Pancreas (tissue), 10 donors: ENCODE measurements around the gene FCN3. TPM values are rescaled to one million over a fixed set of nuclear protein-coding genes. Genes with fewer than 3 reads are reported as not detected.

Experiments used
- ATAC-seq, 4 donors: fragments of 200-7000 bp; cut with Tn5 transposase; one replicate each; pipeline versions ENCODE4 v1.8.0 to v1.9.1; 2020; ENCODE audit warnings: mild to moderate bottlenecking in 4 of 4, moderate library complexity in 4 of 4
- DNase-seq, 6 donors: peaks; one replicate each; pipeline ENCODE4 v3.0.0-alpha.2; 2020
- FAIRE-seq: peaks from 2 replicates; lab custom pipeline; 2012; peaks lifted over from hg19 to GRCh38; lab: Jason Lieb, UNC
- H3K27ac ChIP-seq, 4 donors: fragments of 200-600 bp; sonication (generic); 1 replicate in 3 of 4; 2 replicates in 1 of 4; pipeline versions ENCODE4 v1.5.0 to v1.8.0; 2020
- H3K27me3 ChIP-seq, 4 donors: fragments of 200-600 bp; one replicate each; pipeline ENCODE4 v1.8.0; 2021
- H3K36me3 ChIP-seq, 3 donors: fragments of 200-600 bp; sonication (generic) in 1 of 3; one replicate each; pipeline versions ENCODE4 v1.5.0 to v1.8.0; 2020 to 2021
- H3K4me1 ChIP-seq, 3 donors: fragments of 200-600 bp; one replicate each; pipeline ENCODE4 v1.8.0; 2021
- H3K4me3 ChIP-seq, 4 donors: fragments of 200-600 bp; sonication (generic) in 2 of 4; one replicate each; pipeline versions ENCODE4 v1.5.0 to v1.8.0; 2020 to 2021
- H3K9me3 ChIP-seq, 4 donors: fragments of 200-600 bp; one replicate each; pipeline ENCODE4 v1.8.0; 2021
- WGBS, 2 donors: extraction: QIAGEN DNeasy Blood & Tissue Kit; methylation state at CpG; one replicate each; pipeline ENCODE4 v1.1.7; 2013; 5-methylcytosine and 5-hydroxymethylcytosine counted together
- intact Hi-C, 3 donors: fragments of 100-400 bp; cut with DNase I; formaldehyde crosslinking; loops; one replicate each; pipeline versions ENCODE4 v1.11.1 to v1.14.2; 2022
- polyA plus RNA-seq, 2 donors: library from polyadenylated mRNA; stranded (reverse); fragments of 200-250 nt; gene quantifications; one replicate each; pipeline ENCODE4 v1.2.3, GENCODE V29; 2013
- total RNA-seq, 6 donors: library from RNA; stranded (reverse); fragmentation: NEBNext Ultra II Directional in 4 of 6; extraction: Animal tissue kit (Norgen Biotek cat#: 25700) in 4 of 6; gene quantifications; one replicate each; pipeline versions ENCODE4 v1.2.1 to v1.2.4, GENCODE V29; 2021 to 2023
- TF ChIP-seq, protein P1 (sequence below), 4 donors: fragments of 200-600 bp; sonication (generic) in 3 of 4; IDR thresholded peaks; one replicate each; pipeline versions ENCODE4 v1.5.0 to v1.8.0; 2021; ENCODE audit warnings: antibody characterized with exemption in 4 of 4
- donor health status: healthy with polysubstance abuse.
- donor health status: DM: no; HTN: no; CAD: no; lungs with moderate emphysema.
- donor health status: DM: no; HTN: no; CAD: no.
- donor health status: control.
- donor health status: control.
- donor health status: Bipolar disorder and iron deficiency.
- donor health status: DM: yes; HTN: yes; CAD: no.
- donor health status: DM: no; HTN: no; CAD: no.
- donor health status: DM: no; HTN: no; CAD: no.
- donor health status: DM: yes; HTN: yes; CAD: no.

The FCN3 gene
- total and polyA plus RNA-seq, 8 donors: 0.39 to 19.7 (median 3.7) TPM

GRCh38 chr1:27367160-27367650, 7.4 kb downstream of the FCN3 start:
- peaks cover 0 to 11% (median 4%) of the 10 kb centered on the region in 3 donors for H3K4me1 ChIP-seq
- no peak for ATAC-seq

GRCh38 chr1:27366411-27367159, 8.0 kb downstream of the FCN3 start, which contains the start of gene MAP3K6:
TSS of gene MAP3K6 (minus strand) at chr1:27366961. CDS start at chr1:27366597, 364 bp downstream.
- Histone ChIP-seq H3K27me3 (no peaks in the 10 kb centered on the region), H3K9me3 (no peaks in the 10 kb centered on the region), H3K36me3 (no peaks in the 10 kb centered on the region), H3K27ac (peak within 1 kb of the TSS; percentile 63 to 94 (median 86)), H3K4me3 (peak within 1 kb of the TSS; percentile 45 to 84 (median 60)), H3K4me1 (peaks cover 0 to 11% (median 4%) of the 10 kb centered on the region in 3 donors)
- 0 to 1% methylated on average over 29 to 67 of the region's 67 CpGs for WGBS, 2 donors
- intact Hi-C loops: no loop called here
- DNase-seq (peak; percentile 80 to 94 (median 85)), FAIRE-seq (no peak), ATAC-seq (peak; percentile 73 to 85 (median 82))
- TF ChIP-seq, protein P1, sequence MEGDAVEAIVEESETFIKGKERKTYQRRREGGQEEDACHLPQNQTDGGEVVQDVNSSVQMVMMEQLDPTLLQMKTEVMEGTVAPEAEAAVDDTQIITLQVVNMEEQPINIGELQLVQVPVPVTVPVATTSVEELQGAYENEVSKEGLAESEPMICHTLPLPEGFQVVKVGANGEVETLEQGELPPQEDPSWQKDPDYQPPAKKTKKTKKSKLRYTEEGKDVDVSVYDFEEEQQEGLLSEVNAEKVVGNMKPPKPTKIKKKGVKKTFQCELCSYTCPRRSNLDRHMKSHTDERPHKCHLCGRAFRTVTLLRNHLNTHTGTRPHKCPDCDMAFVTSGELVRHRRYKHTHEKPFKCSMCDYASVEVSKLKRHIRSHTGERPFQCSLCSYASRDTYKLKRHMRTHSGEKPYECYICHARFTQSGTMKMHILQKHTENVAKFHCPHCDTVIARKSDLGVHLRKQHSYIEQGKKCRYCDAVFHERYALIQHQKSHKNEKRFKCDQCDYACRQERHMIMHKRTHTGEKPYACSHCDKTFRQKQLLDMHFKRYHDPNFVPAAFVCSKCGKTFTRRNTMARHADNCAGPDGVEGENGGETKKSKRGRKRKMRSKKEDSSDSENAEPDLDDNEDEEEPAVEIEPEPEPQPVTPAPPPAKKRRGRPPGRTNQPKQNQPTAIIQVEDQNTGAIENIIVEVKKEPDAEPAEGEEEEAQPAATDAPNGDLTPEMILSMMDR (IDR thresholded peaks at IDR 0.05): no peak

More at GRCh38 chr1:27367160-27367650, 7.4 kb downstream of the FCN3 start:
- DNase-seq: no peak
- no peaks in the 10 kb centered on the region for H3K27me3 ChIP-seq
- intact Hi-C loops: no loop called here
- no peaks in the 10 kb centered on the region for H3K9me3 ChIP-seq
- H3K27ac ChIP-seq: peak overlapping the region; percentile 63 to 94 (median 86)
- 36 to 42% methylated on average over 8 of the region's 8 CpGs for WGBS, 2 donors
- TF ChIP-seq, protein P1 (IDR thresholded peaks at IDR 0.05): no peak
- H3K36me3 ChIP-seq: no peaks in the 10 kb centered on the region
- H3K4me3 ChIP-seq: peak overlapping the region in 3 of 4 donors; percentile 59 to 84 (median 61)
- no peak for FAIRE-seq

GRCh38 chr1:27366113-27366410, 8.6 kb downstream of the FCN3 start:
- intact Hi-C loops: no loop called here
- no peak for FAIRE-seq
- peak; percentile 49 to 64 (median 56) for ATAC-seq
- Histone ChIP-seq H3K27ac (peak overlapping the region; percentile 63 to 94 (median 84)), H3K27me3 (no peaks in the 10 kb centered on the region), H3K9me3 (no peaks in the 10 kb centered on the region), H3K36me3 (no peaks in the 10 kb centered on the region), H3K4me3 (peak overlapping the region; percentile 45 to 84 (median 60)), H3K4me1 (peaks cover 0 to 11% (median 4%) of the 10 kb centered on the region in 3 donors)
- TF ChIP-seq, protein P1 (IDR thresholded peaks at IDR 0.05): no peak
- DNase-seq: peak; percentile 63 to 88 (median 82)
- 0 to 1% methylated on average over 20 to 30 of the region's 30 CpGs for WGBS, 2 donors

DNA sequence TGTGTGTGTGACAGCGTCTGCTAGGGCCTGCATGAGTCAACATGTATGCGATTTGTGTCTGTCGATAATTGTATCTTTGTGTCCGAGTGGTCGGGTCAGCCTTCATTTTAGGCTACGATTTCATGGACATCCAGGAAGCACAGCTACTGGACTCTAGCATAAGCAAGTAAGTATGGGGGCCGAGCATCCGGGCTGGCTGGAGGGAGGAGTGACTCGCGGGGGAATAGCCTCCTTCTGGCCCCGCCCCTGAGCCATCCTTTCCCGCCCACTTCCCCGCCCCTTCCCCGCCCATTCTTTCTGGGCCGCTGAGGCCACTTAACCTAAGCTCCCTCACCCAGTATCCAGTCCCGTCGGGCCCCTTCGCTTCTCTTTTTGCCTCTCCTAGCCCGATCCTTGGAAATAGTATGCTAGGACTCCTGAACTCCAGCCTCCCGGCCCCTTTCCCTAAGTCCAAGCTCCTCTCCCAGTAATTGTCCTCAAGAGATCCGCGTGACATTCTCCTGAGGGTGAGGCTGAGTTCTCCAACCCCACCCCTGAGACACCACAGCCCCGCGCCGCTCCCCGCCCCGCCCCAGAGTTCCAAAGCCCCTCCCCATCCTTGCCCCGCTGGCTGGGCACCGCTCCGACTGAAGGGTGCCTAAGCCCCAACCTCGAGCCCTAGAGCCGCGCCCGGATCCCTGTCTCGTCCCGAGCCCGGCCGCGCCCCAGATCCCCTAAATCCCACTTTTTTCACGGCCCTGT, 9.1 kb downstream of the FCN3 start:
- TF ChIP-seq, protein P1 (IDR thresholded peaks at IDR 0.05): no peak
- WGBS, 2 donors: 4% methylated on average over 39 to 40 of the region's 40 CpGs
- no peaks in the 10 kb centered on the region for H3K9me3 ChIP-seq
- H3K4me1 ChIP-seq: peaks cover 0 to 11% (median 4%) of the 10 kb centered on the region in 3 donors
- ATAC-seq (peak; percentile 80 to 88 (median 82)), FAIRE-seq (no peak), DNase-seq (peak; percentile 76 to 92 (median 88))
- H3K4me3 ChIP-seq: peak overlapping the region; percentile 45 to 84 (median 60)
- H3K27ac ChIP-seq: peak overlapping the region; percentile 63 to 94 (median 84)
- H3K36me3 ChIP-seq: no peaks in the 10 kb centered on the region
- no peaks in the 10 kb centered on the region for H3K27me3 ChIP-seq
- intact Hi-C loops: no loop called here
